HG02642 (cell line): ENCODE data around the gene CEBPA.

Source experiments
- ATAC-seq: cut with Tn5 transposase; IDR thresholded peaks from one replicate; pipeline ENCODE4 v1.9.1; 2021; ENCODE audit warnings: mild to moderate bottlenecking; ENCODE audit not compliant: unreplicated experiment, poor library complexity

The CEBPA gene

GRCh38 chr19:33275933-33276619, 26.3 kb downstream of the CEBPA start:
- ATAC-seq = no peak

DNA sequence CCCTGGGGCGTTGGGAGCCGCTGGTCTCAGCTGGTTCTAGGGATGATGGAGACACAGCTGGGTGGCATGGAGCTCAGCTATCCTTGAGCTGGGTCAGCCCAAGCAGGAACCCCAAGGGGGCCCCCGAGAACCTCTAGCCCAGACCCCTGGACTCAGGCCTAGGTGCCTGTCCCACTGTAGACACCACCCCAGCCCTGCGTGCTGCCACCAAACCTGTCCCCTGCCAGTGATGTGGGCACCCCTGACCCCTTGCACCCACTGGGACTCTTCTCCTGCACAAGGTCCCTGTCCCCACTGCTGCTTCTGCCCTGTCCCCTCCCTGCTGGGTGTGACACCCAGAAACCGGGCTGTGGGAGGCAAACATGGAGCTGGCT, 26.8 kb downstream of the CEBPA start:
- no peak for ATAC-seq

DNA sequence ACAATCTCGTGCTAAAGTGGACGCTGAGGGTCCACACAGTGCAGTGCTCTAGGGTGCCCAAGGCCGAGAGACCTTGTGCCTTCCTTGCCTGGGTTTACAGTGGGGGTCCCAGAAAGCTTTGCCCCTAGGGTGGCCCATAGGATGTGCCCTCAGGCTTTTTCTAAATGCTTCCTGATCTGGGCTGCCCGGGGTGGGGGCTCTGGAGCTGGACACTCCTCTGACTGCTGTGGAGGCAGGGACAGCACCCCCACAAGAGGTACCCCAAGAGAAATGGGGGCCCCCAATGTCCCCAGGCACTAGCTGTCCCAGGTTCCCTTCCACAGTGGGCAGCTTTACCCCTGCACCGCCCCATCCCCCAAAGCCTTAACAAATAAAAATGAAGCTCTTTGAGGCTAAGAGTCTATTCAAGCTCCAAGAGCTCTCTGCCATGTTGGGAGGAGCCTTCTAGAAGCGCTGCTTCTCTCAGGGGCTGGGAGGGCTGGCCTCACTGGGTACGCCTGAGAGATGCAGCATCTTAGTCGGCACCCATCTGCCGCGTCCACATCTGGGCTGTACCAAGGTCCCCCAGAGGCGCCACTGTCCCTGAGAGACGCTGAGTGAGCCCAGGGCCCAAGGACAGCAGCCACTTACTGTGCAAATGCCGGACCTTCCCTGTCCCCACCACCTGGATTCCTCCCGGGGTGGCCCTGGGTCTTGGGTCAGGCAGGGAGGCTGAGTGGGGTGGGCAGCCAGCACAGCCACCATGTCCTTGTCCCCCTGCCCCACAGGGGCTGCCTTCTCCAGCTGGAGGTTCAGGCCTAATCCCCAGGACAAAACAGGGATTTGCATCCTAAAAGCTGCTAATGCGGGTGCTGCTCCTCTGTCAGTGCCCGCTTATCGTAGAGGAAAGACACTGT, 27.4 kb downstream of the CEBPA start:
- no peak for ATAC-seq

DNA sequence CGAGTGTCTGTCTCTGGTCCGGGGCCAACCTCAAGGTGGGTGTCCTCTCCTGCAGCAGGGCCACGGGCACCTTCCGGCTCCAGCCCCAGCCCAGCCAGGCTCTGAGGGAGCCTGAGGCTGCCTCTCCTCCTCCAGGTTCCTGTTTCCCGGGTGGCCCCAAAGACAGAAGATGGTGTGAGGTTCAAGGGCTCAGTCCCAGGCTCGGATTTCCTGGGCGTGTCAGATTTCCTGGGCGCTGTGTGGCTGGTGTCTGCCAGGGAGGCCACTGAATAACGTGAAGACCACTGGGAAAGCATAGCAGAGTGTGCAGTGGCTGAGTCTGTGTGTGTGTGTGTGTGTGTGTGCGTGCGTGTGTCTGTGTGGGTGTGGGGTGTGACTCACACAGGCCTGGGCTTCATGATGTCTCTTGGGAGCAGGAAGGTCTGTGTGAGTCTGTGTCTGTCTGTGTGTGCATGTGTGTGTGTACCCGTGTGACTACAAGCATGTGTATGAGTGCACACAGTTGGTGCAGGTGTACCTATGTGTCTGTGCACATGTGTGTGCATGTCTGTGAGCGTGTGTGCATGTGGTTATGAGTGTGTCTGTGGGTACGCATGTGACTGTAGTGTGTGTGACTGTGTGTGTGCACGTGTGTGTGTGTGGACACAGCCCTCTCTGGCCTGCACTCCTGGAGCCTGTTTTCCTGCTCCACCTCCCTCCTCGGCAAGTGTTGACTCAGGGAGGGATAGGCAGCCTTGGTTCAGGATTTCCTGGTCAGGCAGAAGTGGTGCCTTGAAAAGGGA, 28.3 kb downstream of the CEBPA start:
- no peak for ATAC-seq

- no peak for ATAC-seq
These were observed 29.1 kb downstream of the CEBPA start for GRCh38 chr19:33273065-33273736.

DNA sequence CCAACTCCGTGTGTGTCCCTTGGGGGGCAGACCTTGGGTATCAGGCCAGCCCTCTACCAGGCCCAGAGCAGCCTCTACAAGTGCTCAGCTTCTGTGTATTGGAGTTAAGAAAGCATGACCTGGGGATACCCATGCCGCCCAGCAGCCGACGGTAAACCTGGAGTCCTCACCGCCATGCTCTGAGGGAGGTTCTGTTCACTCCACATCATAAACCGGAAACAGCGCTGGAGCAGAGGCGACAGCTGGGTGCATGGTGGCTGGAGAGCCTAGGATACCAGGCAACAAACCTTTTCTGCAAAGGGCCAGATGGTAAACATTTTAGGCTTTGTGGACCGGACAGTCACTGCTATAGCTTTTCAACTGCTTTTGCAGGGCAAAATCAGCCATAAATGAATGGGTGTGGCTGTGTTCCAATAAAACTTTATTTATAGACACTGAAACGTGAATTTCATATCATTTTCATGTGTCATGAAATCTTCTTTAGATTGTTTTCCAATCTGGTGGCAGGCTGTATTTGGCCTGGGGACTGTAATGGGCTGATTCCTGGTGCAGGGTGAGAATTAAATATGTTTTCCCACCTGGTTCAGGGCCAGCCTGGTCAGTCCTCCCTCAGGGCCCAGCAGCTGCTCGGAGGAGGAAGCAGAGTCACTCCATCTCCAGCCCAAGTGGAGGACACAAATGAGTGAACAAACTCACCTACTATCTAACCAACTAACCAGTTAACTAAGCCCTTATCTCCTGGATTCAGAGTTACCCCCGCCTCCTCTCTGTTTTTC, 30.9 kb downstream of the CEBPA start:
- no peak for ATAC-seq

DNA sequence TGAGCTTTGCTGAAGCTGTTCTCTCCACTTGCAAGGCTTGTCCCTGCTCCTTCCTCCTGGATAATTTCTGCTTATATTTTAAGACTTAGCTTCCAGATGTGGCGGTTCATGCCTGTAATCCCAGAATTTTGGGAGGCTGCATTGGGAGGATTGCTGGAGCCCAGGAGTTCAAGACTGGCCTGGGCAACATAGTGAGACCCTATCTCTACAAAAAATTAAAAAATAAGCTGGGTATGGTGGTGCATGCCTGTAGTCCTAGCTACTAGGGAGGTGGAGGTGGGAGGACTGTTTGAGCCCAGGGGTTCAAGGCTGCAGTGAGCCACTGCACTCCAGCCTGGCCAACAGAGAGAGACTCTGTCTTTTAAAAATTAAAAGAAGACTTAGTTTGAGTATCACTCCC, 31.6 kb downstream of the CEBPA start:
- no peak for ATAC-seq

DNA sequence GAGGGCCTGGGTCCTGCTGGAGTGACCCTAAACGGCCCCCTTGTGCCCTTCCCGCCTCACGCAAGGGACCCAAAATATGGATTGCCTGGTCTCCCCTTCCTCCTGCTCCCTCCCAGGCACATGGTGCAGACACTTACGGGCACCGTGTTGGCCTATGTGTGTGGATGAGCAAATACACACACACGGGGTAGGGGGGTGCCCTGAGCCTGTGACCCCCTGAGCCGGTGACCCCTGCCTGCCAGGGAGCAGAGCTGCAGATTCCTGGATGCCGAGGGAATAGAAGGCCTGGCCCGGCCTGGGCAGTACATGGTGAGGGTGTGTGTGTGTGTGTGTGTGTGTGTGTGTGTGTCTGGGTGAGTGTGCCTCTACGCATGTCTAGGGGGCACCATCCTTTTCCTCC, 33.3 kb downstream of the CEBPA start:
- ATAC-seq = no peak

DNA sequence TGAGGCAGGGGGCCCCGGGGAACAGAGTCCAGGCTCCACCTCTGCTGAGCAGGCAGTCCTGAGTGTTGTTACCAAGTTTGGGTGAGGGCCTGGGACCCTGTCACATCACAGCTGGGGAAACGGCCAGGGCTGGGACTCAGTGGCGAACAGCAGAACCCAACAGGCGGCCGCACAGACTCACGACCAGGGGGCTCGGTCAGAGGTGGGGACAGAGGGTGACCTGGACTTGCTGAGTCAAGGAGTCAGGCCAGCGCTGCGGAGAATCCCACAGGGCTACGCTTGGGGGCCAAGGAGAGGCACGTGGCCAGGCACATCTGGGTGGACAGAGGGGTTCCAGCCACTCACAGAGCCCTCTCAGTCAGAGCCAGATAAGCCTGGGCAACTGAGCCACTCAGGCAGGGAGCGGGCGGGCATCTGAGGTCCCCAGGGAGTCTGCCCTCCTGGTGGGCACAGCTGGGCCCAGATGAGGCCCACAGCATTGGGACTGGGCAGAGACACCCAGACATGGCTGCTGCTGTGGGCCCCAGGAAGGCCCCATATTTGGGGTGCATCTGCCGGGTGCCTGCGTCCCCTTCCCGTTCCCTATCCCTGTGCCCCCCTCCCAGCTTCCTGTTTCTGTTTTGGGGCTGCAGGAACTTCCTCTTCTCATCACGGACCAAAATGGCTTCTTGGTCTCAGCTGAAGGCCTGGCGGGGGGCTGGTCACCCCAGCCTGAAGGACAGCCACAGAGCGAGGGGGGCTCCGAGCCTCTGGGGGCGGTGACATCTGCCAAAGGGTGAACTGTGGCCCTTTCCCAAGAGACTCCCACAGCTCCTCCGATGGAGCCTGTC, 34.0 kb downstream of the CEBPA start:
- ATAC-seq = no peak

DNA sequence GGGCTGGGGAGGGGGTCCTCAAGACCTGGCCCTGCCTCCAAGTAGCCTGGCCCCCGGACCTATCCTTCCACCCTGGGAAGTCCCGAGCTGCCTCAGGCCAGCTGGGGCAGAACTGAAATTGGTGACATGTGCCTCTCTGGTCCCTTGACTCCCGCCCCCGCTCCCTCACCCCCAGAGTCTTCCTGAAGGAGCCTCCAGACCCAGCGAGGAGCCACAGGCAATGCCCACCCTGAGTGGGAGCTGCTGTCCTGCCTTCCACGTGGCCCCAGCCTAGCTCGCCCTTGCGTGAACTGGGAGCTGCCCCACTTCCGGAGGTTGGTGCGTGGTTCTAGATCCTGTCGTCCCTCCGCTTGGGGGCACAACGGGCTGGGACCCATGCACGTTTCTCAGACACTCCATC, 34.6 kb downstream of the CEBPA start:
- ATAC-seq = no peak

GRCh38 chr19:33266974-33267484, 35.3 kb downstream of the CEBPA start:
- ATAC-seq = no peak

DNA sequence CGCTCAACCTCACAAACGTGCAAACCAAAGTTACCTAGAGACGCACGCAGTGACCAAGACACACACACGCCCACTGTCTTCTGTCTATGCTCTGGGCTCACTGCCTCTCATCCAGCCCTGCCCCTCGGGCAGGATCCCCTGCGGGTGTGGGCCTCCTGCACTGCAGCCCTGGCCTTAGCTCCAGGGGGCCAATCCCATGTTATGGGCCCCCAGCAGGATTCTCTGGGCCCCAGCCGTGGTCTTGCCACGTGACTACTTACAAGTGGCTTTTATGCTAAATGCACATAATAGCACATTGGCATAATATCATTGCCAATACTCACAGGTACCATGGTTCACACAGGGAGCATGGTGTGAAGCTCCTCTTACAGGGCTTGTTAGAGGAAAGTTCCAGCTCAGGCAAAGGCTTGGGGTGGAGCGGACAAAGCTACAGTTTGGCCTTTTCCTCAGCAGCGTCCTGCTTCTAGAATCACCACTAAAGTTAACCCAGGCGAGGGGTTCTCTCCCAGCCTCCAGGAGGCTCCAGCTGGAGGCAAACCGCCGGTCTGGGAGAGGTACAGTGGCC, 37.4 kb downstream of the CEBPA start:
- ATAC-seq = no peak

DNA sequence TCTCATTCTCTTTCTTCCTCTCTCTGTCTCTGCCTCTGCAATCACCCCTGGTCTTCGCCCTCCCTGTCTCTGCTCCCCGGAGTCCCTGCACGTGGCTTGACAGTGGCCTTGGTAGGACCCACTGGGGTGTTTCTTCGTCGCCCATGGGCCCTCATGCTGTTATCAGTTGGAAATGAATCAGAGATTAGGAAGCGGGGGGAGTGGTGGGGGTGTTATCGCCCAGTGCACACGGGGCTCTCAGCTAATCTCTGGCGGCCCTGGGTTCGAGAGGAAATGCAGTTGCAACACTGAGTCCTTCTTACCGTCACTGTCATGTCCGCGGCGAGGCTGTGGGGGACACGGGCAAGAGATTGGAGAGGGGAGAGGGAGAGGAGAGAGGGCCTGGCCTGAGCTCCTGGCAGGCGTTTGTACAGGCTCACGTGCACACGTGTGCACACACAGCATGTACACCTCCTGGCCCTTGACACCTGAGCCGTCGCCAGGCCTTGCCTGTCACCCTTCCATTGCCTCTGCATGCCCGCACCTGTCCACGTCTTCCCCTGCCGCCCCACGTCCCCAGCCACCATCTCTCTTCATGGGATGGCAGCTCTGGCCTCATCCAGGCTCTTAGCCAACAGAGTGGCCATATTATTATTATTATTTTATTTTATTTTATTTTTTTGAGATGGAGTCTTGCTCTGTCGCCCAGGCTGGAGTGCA, 38.9 kb downstream of the CEBPA start:
- ATAC-seq = no peak

DNA sequence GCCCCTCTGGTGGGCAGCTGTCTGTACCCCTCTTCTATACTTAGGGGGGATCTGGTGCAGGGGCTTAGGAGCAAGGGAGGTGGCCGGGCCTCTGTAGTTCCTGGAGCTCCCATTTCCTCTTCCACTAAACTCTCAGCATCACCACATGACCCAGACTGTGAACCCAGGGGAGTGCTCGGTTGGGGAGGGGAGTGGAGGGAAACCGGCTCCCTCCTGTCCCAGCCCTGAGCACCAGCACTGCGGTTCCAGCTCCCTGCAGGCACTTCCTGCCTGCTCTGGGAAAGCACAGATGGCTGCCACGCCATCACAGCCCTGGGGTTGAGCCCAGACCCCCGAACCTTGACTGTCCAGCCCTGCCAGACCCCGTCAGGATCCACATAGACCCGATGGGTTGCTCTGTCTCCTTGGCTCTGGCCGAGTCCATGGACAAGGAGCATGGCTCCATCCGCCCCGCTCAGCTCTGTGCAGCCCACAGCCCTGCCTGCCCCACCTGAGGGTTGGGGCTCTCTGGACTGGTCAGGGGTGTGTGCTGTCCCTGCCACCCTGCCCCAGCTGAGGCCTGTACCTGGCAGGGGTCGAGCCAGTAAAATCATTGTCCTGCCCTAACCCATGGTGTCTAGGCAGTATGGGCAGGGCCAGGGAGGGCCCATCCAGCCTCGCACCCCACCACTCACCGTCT, 40.7 kb downstream of the CEBPA start:
- ATAC-seq = no peak

GRCh38 chr19:33260628-33261418, 41.5 kb downstream of the CEBPA start:
- no peak for ATAC-seq

GRCh38 chr19:33259539-33259938, 42.8 kb downstream of the CEBPA start:
- ATAC-seq = no peak
